ENCODE data around the gene KIF25.

Gene KIF25

DNA sequence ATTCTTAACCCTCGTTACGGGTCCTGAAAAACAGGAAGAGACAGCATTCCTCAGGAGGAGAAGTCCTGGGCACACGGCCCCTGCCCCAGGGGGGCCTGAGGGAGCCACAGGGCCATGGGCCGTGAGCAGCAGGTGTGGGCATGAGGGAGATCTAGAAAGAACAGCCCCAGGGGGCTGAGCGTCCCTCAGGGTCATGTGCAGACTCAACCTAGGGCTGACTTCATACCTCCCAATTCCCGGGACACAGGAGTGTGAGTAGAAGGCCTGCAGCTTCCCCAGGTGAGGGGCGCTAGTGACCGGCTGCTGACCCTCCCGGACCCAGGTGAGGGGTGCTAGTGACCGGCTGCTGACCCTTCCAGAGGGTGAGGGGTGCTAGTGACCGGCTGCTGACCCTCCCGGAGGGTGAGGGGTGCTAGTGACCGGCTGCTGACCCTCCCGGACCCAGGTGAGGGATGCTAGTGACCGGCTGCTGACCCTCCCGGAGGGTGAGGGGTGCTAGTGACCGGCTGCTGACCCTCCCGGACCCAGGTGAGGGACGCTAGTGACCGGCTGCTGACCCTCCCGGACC, 46.5 kb downstream of the KIF25 start:
- H3K27me3 Mint-ChIP-seq, result no peaks in the 10 kb centered on the region
- H3K4me3 Mint-ChIP-seq, result no peak overlapping the region
- DNase-seq (no peak), ATAC-seq (replicated peaks) (no peak)
- H3K36me3 Mint-ChIP-seq (ENCODE audit: insufficient read depth), result peaks cover 3% of the 10 kb centered on the region
- peaks cover 0 to 3% of the 10 kb centered on the region in 2 donors for H3K9me3 Mint-ChIP-seq
- no peaks in the 10 kb centered on the region for H3K4me1 Mint-ChIP-seq (ENCODE audit: low read depth in 2 of 2)
- H3K27ac Mint-ChIP-seq, result no peak overlapping the region

DNA sequence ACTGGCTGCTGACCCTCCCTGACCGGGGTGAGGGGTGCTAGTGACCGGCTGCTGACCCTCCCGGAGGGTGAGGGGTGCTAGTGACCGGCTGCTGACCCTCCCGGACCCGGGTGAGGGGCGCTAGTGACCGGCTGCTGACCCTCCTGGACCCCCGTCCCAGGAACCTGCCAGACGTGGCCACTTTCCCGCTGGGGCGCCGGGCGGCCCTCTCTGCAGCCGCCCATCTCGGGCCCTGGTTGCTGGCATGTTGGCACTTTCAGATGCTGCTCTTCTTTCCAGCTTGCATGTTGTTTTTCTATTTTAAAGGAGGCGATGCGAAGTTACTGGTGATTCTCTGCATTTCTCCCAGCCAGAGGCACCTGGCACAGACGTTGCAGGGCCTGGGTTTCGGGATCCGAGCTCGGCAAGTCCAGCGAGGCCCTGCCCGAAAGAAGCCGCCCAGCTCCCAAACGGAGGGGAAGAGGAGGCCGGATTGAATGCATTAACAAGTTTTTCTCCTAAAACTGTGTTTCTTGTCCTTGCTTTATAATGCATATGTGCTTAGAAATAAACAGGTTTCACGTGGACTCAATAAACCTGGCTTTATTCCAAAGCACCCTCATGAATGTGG, 47.2 kb downstream of the KIF25 start:
- peaks cover 0 to 3% of the 10 kb centered on the region in 2 donors for H3K9me3 Mint-ChIP-seq
- no peak for ATAC-seq (replicated peaks)
- no peaks in the 10 kb centered on the region for H3K27me3 Mint-ChIP-seq
- no peak for DNase-seq
- H3K36me3 Mint-ChIP-seq (ENCODE audit: insufficient read depth), result peaks cover 3% of the 10 kb centered on the region
- H3K27ac Mint-ChIP-seq, result no peak overlapping the region
- no peak overlapping the region for H3K4me3 Mint-ChIP-seq
- H3K4me1 Mint-ChIP-seq (ENCODE audit: low read depth in 2 of 2), result no peaks in the 10 kb centered on the region

DNA sequence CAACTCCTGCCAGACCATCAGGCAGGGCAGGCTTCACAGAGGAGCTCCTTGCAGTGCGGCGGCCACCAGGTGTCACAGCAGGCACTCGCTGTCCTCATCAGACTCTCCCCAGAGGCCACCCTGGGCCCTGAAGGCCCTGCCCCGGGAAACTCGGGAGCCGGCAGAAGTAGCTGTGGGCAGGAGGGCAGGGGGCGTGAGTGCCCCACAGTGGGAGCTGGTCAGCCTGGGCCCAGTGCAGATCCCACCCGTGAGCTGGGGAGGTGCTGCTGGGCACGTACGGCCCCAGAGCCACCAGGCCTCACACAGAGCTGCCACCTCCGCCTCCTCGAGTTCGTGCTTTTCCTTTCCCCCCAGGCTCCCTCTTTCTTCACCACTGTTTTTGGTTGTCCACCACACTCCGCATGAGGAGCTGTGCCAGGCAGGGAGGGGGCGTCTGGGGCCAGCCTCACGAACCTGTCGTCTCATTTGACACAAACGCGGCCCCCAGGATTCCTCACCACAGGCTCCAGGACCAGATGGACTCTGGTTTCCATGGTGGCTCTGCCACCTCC, 47.7 kb downstream of the KIF25 start:
- ATAC-seq (replicated peaks) (no peak), DNase-seq (no peak)
- no peaks in the 10 kb centered on the region for H3K4me1 Mint-ChIP-seq (ENCODE audit: low read depth in 2 of 2)
- H3K27ac Mint-ChIP-seq, result no peak overlapping the region
- H3K4me3 Mint-ChIP-seq, result no peak overlapping the region
- H3K27me3 Mint-ChIP-seq, result no peaks in the 10 kb centered on the region
- peaks cover 0 to 3% of the 10 kb centered on the region in 2 donors for H3K9me3 Mint-ChIP-seq
- H3K36me3 Mint-ChIP-seq (ENCODE audit: insufficient read depth), result peaks cover 3% of the 10 kb centered on the region

DNA sequence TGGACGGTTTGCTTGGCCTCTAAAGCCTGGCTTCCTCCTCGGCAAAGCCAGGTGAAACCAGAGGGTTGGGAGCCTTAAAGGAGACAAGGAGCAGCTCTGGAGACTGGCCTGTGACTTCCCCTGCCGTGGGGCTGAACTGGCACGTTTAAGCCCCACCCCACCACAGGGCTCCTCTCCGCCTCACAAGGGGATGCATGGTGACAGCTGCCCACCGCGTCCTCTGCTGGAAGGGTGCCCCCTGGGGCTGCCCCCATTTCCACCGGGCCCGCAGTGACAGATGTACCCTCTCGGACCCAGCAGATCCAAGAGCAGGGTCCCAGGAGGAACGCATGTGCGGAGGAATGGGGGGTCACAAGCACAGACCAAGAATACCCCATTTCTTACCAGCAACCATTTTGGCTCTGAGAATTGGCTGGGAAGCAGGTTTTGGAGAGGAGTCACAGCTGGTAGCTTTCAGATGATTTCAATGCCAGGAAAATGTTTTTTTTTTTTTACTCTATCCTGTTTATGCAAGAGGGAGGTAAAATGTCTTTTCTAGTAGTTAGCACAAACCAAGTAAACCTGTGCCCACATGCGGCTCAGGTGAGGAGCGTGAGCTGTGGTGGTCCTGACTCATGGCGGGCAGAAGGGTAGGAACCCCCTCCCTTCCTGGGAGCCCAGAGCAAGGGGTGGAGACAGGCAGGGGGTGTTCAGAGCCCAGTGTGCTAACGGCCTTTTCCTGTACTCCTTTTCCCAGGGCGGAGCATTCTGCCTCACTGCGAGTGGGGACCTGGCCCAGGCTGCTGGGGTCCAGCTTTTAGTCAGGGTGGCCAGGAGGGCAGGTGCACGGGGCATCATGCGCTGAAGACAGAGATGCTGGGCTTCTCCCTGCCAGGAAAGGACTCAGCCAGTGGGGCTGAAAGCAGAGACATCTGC, 48.5 kb downstream of the KIF25 start:
- Mint-ChIP-seq H3K27ac (no peak overlapping the region), H3K4me3 (no peak overlapping the region), H3K4me1 (ENCODE audit: low read depth in 2 of 2) (no peaks in the 10 kb centered on the region), H3K27me3 (no peaks in the 10 kb centered on the region), H3K36me3 (ENCODE audit: insufficient read depth) (peaks cover 3% of the 10 kb centered on the region), H3K9me3 (no peaks in the 10 kb centered on the region)
- ATAC-seq (replicated peaks), result no peak
- DNase-seq, result no peak

DNA sequence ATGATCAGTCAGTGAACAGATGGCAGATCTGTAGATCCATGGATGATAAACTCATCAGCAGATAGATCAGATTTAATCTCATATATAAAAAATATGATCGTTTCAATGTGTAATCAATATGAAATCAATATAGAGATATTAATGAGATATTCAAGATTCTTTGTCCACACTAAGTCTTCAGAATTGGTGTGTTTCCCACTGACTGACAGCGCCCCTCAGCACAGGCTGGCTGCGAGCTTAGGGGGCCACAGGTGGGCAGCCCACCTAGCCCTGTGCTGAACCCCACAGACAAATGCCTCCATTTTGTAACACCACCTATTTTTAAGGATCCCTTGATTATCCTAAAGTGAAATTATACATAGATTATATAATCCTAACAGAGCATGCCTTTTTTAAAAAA, 49.2 kb downstream of the KIF25 start:
- no peaks in the 10 kb centered on the region for H3K27me3 Mint-ChIP-seq
- no peak for ATAC-seq (replicated peaks)
- DNase-seq, result no peak
- no peaks in the 10 kb centered on the region for H3K4me1 Mint-ChIP-seq (ENCODE audit: low read depth in 2 of 2)
- no peak overlapping the region for H3K4me3 Mint-ChIP-seq
- peaks cover 7% of the 10 kb centered on the region for H3K36me3 Mint-ChIP-seq (ENCODE audit: insufficient read depth)
- no peaks in the 10 kb centered on the region for H3K9me3 Mint-ChIP-seq
- no peak overlapping the region for H3K27ac Mint-ChIP-seq

DNA sequence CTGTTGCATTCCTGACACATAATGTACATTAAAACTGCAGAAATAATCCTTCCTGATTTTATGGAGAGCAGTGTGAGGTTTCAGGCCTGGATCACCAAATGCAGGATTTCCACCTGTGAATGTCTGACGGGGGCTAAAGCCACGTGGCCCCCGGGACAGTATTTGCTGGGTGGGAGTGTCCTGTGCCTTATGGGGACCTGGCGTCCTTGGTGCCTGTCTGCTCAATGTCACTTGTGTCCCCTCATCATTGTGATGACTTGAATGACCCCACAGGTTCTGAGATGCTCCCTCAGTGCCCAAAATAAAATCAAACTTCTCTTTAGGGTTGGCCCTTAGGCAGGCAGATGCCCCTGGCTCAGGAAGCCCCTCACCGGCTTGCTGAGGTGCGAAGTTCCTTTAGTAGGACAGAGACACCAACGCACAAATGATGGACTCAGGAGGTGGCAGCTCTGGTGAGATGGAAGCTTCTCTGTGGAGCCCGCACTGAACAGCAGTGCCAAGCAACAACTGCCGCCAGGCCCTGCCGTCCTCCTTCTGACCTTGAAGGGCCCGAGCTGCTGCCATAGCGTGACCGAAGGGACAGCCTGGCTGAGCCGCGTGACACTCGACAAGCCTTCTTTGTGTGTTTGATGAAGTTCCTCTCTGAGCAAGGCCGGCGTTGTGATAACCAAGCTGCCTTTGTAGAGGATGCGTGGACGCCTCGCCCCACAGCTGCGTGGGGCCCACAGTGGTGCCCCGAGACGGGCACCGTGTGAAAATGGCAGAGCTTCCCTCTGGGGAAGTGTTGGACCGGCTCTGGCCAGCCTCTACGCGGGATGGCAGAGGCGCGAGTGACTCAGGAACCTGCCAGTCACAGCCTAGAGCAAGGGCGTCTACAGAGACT, 50.6 kb downstream of the KIF25 start:
- H3K9me3 Mint-ChIP-seq, result no peaks in the 10 kb centered on the region
- peaks cover 7% of the 10 kb centered on the region for H3K36me3 Mint-ChIP-seq (ENCODE audit: insufficient read depth)
- no peak overlapping the region for H3K27ac Mint-ChIP-seq
- DNase-seq (no peak), ATAC-seq (replicated peaks) (no peak)
- no peaks in the 10 kb centered on the region for H3K4me1 Mint-ChIP-seq (ENCODE audit: low read depth in 2 of 2)
- H3K27me3 Mint-ChIP-seq, result no peaks in the 10 kb centered on the region
- no peak overlapping the region for H3K4me3 Mint-ChIP-seq

DNA sequence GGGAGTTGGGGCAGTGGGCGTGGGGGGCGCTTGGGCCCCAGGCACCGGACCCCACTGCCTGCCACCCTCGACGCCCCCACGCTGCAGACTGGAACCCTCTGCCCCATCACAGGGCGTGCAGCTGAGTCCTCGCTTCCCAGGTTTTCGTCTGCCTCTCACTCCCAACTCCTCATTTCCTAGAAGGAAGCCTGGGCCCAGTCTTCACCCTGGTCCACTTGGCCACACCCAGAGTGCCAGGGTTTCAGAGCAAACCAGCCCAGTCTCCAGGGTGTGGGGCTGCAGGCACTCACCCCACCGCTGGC, 51.2 kb downstream of the KIF25 start:
- Mint-ChIP-seq H3K27ac (no peak overlapping the region), H3K27me3 (no peaks in the 10 kb centered on the region), H3K4me3 (no peak overlapping the region)

DNA sequence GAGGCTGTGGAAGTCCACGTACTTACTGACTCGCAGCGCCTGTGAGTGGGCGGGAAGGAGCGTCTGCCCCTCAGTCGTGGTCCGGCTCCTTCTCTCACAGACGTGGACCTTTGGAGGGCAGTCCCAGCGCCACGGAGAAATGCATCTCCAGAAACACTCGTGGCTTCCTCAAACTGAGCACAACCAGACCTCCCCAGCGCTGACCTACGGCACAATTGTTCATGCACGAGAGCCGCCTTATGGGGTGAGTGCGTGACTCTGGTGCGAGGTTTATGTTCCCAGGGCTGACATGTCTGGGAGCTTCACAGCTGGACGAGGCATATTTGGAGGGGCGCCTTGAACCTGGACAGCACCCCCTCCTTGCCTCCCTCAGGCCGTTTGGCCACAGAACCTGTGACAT, 51.8 kb downstream of the KIF25 start:
- Mint-ChIP-seq H3K9me3 (no peaks in the 10 kb centered on the region), H3K27me3 (no peaks in the 10 kb centered on the region), H3K4me3 (no peak overlapping the region), H3K4me1 (ENCODE audit: low read depth in 2 of 2) (no peaks in the 10 kb centered on the region), H3K36me3 (ENCODE audit: insufficient read depth) (peaks cover 7% of the 10 kb centered on the region), H3K27ac (no peak overlapping the region)
- ATAC-seq (replicated peaks) (no peak), DNase-seq (no peak)

More for the DNA sequence above, 51.2 kb downstream of the KIF25 start:
- DNase-seq (no peak), ATAC-seq (replicated peaks) (no peak)
- H3K4me1 Mint-ChIP-seq (ENCODE audit: low read depth in 2 of 2), result no peaks in the 10 kb centered on the region
- peaks cover 7% of the 10 kb centered on the region for H3K36me3 Mint-ChIP-seq (ENCODE audit: insufficient read depth)
- H3K9me3 Mint-ChIP-seq, result no peaks in the 10 kb centered on the region

DNA sequence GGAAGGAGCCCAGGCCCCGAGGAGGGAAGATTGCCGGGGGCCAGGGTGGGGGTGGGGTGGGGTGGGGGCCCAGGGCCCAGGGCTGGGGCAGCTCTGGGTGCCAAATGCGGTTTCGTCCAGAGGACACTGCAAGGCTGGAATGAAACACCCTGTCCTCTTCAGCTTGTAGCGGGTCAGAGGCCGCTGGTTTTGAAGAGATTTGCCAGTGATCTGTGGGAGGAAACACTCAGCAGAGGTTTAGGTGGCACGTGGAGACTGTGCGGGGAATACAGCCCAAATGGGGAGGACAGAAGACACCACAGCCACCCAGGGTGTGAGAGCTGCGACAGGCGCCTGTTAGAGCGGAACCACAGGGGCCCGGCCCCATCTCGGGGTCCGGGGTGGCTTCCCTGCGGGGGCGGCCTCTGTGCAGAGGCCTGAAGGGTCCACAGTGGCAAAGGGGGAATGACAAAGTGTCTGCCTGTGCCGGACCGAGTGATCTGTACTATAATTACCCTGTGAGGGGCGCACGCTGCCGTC, 52.3 kb downstream of the KIF25 start:
- no peaks in the 10 kb centered on the region for H3K4me1 Mint-ChIP-seq (ENCODE audit: low read depth in 2 of 2)
- no peaks in the 10 kb centered on the region for H3K9me3 Mint-ChIP-seq
- DNase-seq (no peak), ATAC-seq (replicated peaks) (no peak)
- H3K36me3 Mint-ChIP-seq (ENCODE audit: insufficient read depth), result peaks cover 5% of the 10 kb centered on the region
- H3K4me3 Mint-ChIP-seq, result no peak overlapping the region
- H3K27me3 Mint-ChIP-seq, result no peaks in the 10 kb centered on the region
- no peak overlapping the region for H3K27ac Mint-ChIP-seq

DNA sequence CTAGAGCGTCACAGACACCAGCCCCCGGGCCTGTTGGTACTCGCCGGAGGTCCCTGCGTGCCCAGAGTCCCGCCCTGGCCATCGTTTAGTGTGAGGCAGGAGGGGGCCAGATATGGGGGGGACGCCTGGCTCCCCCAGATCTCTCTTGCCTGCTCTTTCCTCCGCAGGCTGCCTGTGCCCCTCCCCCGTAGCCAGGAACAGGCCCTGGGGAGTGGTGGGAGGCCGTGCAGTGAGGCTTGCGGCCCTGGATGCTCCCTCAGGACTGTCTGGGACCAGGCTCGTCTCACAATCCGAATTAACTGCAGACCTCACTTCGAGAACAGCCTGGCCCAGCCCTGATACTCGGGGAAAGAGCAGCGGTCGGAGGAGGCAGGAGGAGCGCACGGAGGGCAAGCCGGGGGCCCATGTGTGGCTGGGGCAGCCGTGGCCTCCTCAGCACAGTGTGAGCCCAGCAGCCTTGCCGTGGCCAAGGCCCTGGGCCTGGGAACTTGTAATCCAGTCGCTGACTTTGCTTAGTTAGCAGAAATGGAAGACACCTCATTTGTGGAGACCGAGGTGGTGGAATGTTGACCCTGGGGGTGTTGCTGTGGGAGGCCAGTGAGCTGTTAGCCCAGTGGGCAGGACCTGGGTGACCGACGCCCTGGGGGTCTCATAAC, 52.9 kb downstream of the KIF25 start:
- H3K9me3 Mint-ChIP-seq, result no peaks in the 10 kb centered on the region
- H3K27ac Mint-ChIP-seq, result no peak overlapping the region
- DNase-seq, result no peak
- H3K27me3 Mint-ChIP-seq, result no peaks in the 10 kb centered on the region
- peaks cover 4% of the 10 kb centered on the region for H3K36me3 Mint-ChIP-seq (ENCODE audit: insufficient read depth)
- no peak for ATAC-seq (replicated peaks)
- H3K4me3 Mint-ChIP-seq, result no peak overlapping the region
- H3K4me1 Mint-ChIP-seq (ENCODE audit: low read depth in 2 of 2), result no peaks in the 10 kb centered on the region

DNA sequence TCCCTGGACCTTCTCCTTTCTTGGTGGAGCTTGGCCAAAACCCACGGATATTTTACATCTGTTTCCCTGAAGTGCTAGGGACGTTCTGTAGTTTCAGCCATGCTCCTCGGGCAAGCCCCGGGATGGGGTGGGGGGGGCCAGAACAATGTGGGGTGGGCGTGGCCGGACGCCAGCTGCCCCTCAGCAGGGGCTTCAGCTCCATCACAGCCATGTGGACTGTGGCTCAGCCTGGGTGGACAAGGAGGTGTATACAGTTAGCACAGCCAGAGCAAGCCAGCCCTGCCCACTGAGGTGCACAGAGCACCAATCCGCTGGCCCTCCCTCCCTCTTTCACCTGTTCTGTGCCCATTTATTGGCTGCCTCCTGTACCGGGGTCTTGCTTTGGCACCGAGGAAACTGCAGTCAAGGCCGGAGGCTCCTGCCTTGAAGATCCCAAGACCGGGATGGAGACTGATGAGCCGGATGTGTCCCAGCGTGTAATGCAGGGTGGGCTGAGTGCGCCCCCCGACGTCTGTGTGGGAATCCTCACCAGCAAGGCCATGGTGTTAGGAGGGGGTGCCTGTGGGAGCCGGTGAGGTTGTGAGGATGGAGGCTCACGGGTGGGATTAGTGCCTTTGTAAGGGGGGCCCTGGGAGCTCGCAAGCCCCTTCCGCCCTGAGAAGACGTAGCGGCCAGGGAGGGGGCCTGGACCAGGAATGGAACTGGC, 53.6 kb downstream of the KIF25 start:
- no peak for ATAC-seq (replicated peaks)
- no peaks in the 10 kb centered on the region for H3K4me1 Mint-ChIP-seq (ENCODE audit: low read depth in 2 of 2)
- peaks cover 4% of the 10 kb centered on the region for H3K36me3 Mint-ChIP-seq (ENCODE audit: insufficient read depth)
- no peak overlapping the region for H3K4me3 Mint-ChIP-seq
- H3K9me3 Mint-ChIP-seq, result no peaks in the 10 kb centered on the region
- H3K27ac Mint-ChIP-seq, result no peak overlapping the region
- no peak for DNase-seq
- H3K27me3 Mint-ChIP-seq, result no peaks in the 10 kb centered on the region

DNA sequence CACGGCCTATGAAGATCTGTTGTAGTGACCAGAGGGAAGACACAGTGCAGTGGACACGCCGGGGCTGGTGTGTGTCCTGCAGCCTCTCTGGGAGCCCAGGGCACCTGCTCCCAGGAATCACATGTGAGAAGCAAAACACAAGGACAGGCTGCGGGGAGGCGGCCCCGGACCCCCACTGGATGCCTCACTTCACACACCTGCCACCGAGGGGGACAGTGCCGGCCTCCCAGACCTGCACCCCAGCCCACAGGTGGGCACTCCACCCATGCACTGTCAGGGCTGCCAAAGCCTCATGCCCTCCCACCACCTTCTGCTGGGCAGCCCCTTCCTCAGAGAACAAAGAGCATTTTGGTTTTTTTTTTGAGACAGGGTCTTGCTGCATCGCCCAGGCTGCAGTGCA, 54.2 kb downstream of the KIF25 start:
- Mint-ChIP-seq H3K27ac (no peak overlapping the region), H3K36me3 (ENCODE audit: insufficient read depth) (peaks cover 4% of the 10 kb centered on the region), H3K27me3 (no peaks in the 10 kb centered on the region)

More for the DNA sequence above, 54.2 kb downstream of the KIF25 start:
- Mint-ChIP-seq H3K4me1 (ENCODE audit: low read depth in 2 of 2) (no peaks in the 10 kb centered on the region), H3K9me3 (no peaks in the 10 kb centered on the region), H3K4me3 (no peak overlapping the region)
- no peak for DNase-seq
- ATAC-seq (replicated peaks), result no peak
